Type B pancreatic cell (in vitro differentiated cells): ENCODE data around the gene S100P. TPM values are rescaled to one million over a fixed set of nuclear protein-coding genes. Genes with fewer than 3 reads are reported as not detected.
A peak's percentile ranks its signal among the peaks of the same experiment; 100 is the strongest.

ENCODE experiments used
- DNase-seq: peaks from one replicate; pipeline ENCODE4 v3.0.0; 2021; ENCODE audit warnings: mixed read lengths; ENCODE audit not compliant: unreplicated experiment; ENCODE audit errors: extremely low spot score
- H3K27ac Mint-ChIP-seq: 2 replicates; pipeline ENCODE4 v1.8.0; 2021; ENCODE audit warnings: mild to moderate bottlenecking, mixed read lengths
- H3K27me3 Mint-ChIP-seq: 2 replicates; pipeline ENCODE4 v1.8.0; 2021; ENCODE audit warnings: mixed read lengths
- H3K36me3 Mint-ChIP-seq: 2 replicates; pipeline ENCODE4 v1.8.0; 2021; ENCODE audit warnings: mixed read lengths
- H3K4me1 Mint-ChIP-seq: one replicate; pipeline ENCODE4 v1.8.0; 2021; ENCODE audit warnings: mixed read lengths; ENCODE audit not compliant: unreplicated experiment
- H3K4me3 Mint-ChIP-seq: 2 replicates; pipeline ENCODE4 v1.8.0; 2021; ENCODE audit warnings: mild to moderate bottlenecking, mixed read lengths
- H3K9me3 Mint-ChIP-seq: 2 replicates; pipeline ENCODE4 v1.8.0; 2021; ENCODE audit warnings: mixed read lengths
- CTCF ChIP-seq: fragments of 200-600 bp; sonication (generic); conservative IDR thresholded peaks from 2 replicates; pipeline ENCODE4 v1.5.0; 2021; ENCODE audit warnings: antibody characterized with exemption, mild to moderate bottlenecking
- total RNA-seq: library from RNA; stranded (reverse); gene quantifications from 2 replicates; pipeline ENCODE4 v1.2.1, GENCODE V29; 2021; ENCODE audit warnings: low replicate concordance

The S100P gene
- total RNA-seq, 1 donor from 2014 or later = 80.8 TPM

GRCh38 chr4:6676722-6677558, 16.7 kb upstream of the S100P start:
- H3K9me3 Mint-ChIP-seq = no peaks in the 10 kb centered on the region
- no peaks in the 10 kb centered on the region for H3K27me3 Mint-ChIP-seq
- H3K27ac Mint-ChIP-seq = peak overlapping the region; percentile 2
- peaks cover 38% of the 10 kb centered on the region for H3K4me1 Mint-ChIP-seq
- H3K36me3 Mint-ChIP-seq = peaks cover 36% of the 10 kb centered on the region
- no peak for TF ChIP-seq CTCF
- H3K4me3 Mint-ChIP-seq = peak overlapping the region; percentile 96
- no peak for DNase-seq

- no peak overlapping the region for H3K27ac Mint-ChIP-seq
- no peak overlapping the region for H3K4me3 Mint-ChIP-seq
- peaks cover 30% of the 10 kb centered on the region for H3K36me3 Mint-ChIP-seq
- H3K9me3 Mint-ChIP-seq = no peaks in the 10 kb centered on the region
- TF ChIP-seq CTCF = peak; percentile 34
- DNase-seq = no peak
- H3K27me3 Mint-ChIP-seq = no peaks in the 10 kb centered on the region
- peaks cover 23% of the 10 kb centered on the region for H3K4me1 Mint-ChIP-seq
Measured at GRCh38 chr4:6680372-6681034, 13.2 kb upstream of the S100P start.

GRCh38 chr4:6681191-6681590, 12.5 kb upstream of the S100P start:
- DNase-seq = no peak
- Mint-ChIP-seq H3K4me3 (no peak overlapping the region), H3K4me1 (peaks cover 16% of the 10 kb centered on the region), H3K27ac (no peak overlapping the region), H3K27me3 (no peaks in the 10 kb centered on the region), H3K36me3 (peaks cover 26% of the 10 kb centered on the region), H3K9me3 (no peaks in the 10 kb centered on the region)
- no peak for TF ChIP-seq CTCF

- DNase-seq = no peak
- no peaks in the 10 kb centered on the region for H3K27me3 Mint-ChIP-seq
- no peak overlapping the region for H3K27ac Mint-ChIP-seq
- no peak for TF ChIP-seq CTCF
- H3K36me3 Mint-ChIP-seq = peaks cover 15% of the 10 kb centered on the region
- H3K4me3 Mint-ChIP-seq = no peak overlapping the region
- H3K4me1 Mint-ChIP-seq = peaks cover 4% of the 10 kb centered on the region
- no peaks in the 10 kb centered on the region for H3K9me3 Mint-ChIP-seq
Measured at GRCh38 chr4:6682862-6683590, 10.7 kb upstream of the S100P start.

- no peak overlapping the region for H3K4me3 Mint-ChIP-seq
- no peak overlapping the region for H3K27ac Mint-ChIP-seq
- TF ChIP-seq CTCF = no peak
- H3K27me3 Mint-ChIP-seq = no peaks in the 10 kb centered on the region
- H3K36me3 Mint-ChIP-seq = peaks cover 10% of the 10 kb centered on the region
- DNase-seq = no peak
- no peaks in the 10 kb centered on the region for H3K9me3 Mint-ChIP-seq
- peaks cover 14% of the 10 kb centered on the region for H3K4me1 Mint-ChIP-seq
Measured at GRCh38 chr4:6684656-6685055, 9.0 kb upstream of the S100P start.
